Medulla oblongata (tissue), 1 donor: ENCODE data around the gene SMAD3.
"Not testable (repeated sequence)": the region's sequence is repeated elsewhere in the genome, so short reads cannot be mapped to it uniquely, and the experiment has no call there.

Experiments
- DNase-seq: peaks from one replicate; pipeline ENCODE4 v3.0.0-alpha.2; 2015; ENCODE audit errors: extremely low spot score

Gene SMAD3

GRCh38 chr15:67065531-67066005 is at the start of gene SMAD3:
TSS of gene SMAD3 (plus strand) at chr15:67065602. CDS start at chr15:67066155, 553 bp downstream.
- peak; percentile 84 for DNase-seq

GRCh38 chr15:67017311-67017710 is 48.1 kb upstream of the SMAD3 start:
- no peak for DNase-seq

GRCh38 chr15:67018026-67018425 is 47.4 kb upstream of the SMAD3 start:
- no peak for DNase-seq

GRCh38 chr15:67018441-67018840 is 47.0 kb upstream of the SMAD3 start:
- DNase-seq = no peak

GRCh38 chr15:67019069-67019468 is 46.3 kb upstream of the SMAD3 start:
- no peak for DNase-seq

GRCh38 chr15:67019884-67020520 is 45.4 kb upstream of the SMAD3 start:
- DNase-seq = no peak

- not testable (repeated sequence) for DNase-seq
These were observed 44.7 kb upstream of the SMAD3 start for GRCh38 chr15:67020668-67021067.

GRCh38 chr15:67021455-67021854 is 43.9 kb upstream of the SMAD3 start:
- no peak for DNase-seq

GRCh38 chr15:67022587-67023105 is 42.8 kb upstream of the SMAD3 start:
- DNase-seq = no peak

- DNase-seq = no peak
These were observed 41.7 kb upstream of the SMAD3 start for GRCh38 chr15:67023517-67024313.

- DNase-seq = peak; percentile 81
These were observed 40.9 kb upstream of the SMAD3 start for GRCh38 chr15:67024314-67024997.

GRCh38 chr15:67024998-67025368 is 40.4 kb upstream of the SMAD3 start:
- no peak for DNase-seq

GRCh38 chr15:67025719-67026609 is 39.4 kb upstream of the SMAD3 start:
- DNase-seq = peak; percentile 18

GRCh38 chr15:67026610-67026967 is 38.8 kb upstream of the SMAD3 start:
- no peak for DNase-seq

GRCh38 chr15:67028440-67028839 is 37.0 kb upstream of the SMAD3 start:
- DNase-seq = not testable (repeated sequence)

GRCh38 chr15:67030036-67030762 is 35.2 kb upstream of the SMAD3 start:
- DNase-seq = no peak

- DNase-seq = no peak
These were observed 34.1 kb upstream of the SMAD3 start for GRCh38 chr15:67031331-67031730.

- DNase-seq = no peak
These were observed 32.8 kb upstream of the SMAD3 start for GRCh38 chr15:67032608-67033007.

GRCh38 chr15:67033012-67033411 is 32.4 kb upstream of the SMAD3 start:
- no peak for DNase-seq

GRCh38 chr15:67033571-67034044 is 31.8 kb upstream of the SMAD3 start:
- no peak for DNase-seq

- DNase-seq = no peak
These were observed 29.5 kb upstream of the SMAD3 start for GRCh38 chr15:67035886-67036285.
